ENCODE data around the gene LDLRAP1. TPM values are rescaled to one million over a fixed set of nuclear protein-coding genes. Genes with fewer than 3 reads are reported as not detected.

LDLRAP1 gene
- total RNA-seq, 1 donor from 2014 or later = 20.7 TPM

GRCh38 chr1:25549273-25550154 lies 6.1 kb downstream of the LDLRAP1 start:
- no peak for TF ChIP-seq CTCF (conservative IDR thresholded peaks at IDR 0.05)
- H3K36me3 Mint-ChIP-seq = no peaks in the 10 kb centered on the region
- H3K4me1 Mint-ChIP-seq (ENCODE audit: unreplicated experiment) = peaks cover 32% of the 10 kb centered on the region
- no peaks in the 10 kb centered on the region for H3K9me3 Mint-ChIP-seq
- no peak for DNase-seq (ENCODE audit: extremely low spot score, unreplicated experiment)
- peak overlapping the region; percentile 54 for H3K4me3 Mint-ChIP-seq
- no peaks in the 10 kb centered on the region for H3K27me3 Mint-ChIP-seq
- H3K27ac Mint-ChIP-seq = peak overlapping the region; percentile 76

DNA sequence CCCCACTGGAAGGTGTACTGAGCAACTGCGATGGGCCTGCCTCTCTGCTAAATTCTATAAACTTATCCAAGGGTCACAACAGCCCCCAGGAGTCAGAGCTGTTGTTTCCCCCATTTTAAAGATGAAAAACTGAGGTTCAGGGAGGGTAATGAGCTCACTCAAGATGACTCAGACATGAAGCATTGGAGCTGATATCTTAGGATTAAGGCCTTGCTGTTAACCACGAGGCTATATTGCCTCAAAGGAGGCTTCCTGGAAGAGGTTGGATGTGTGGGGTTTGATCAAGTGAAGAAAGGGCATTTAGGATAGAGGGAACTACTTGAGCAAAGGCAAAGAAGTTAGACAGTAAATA lies 6.7 kb downstream of the LDLRAP1 start:
- no peak for DNase-seq (ENCODE audit: extremely low spot score, unreplicated experiment)
- no peak overlapping the region for H3K4me3 Mint-ChIP-seq
- H3K4me1 Mint-ChIP-seq (ENCODE audit: unreplicated experiment) = peaks cover 32% of the 10 kb centered on the region
- no peaks in the 10 kb centered on the region for H3K27me3 Mint-ChIP-seq
- H3K36me3 Mint-ChIP-seq = no peaks in the 10 kb centered on the region
- no peaks in the 10 kb centered on the region for H3K9me3 Mint-ChIP-seq
- peak overlapping the region; percentile 76 for H3K27ac Mint-ChIP-seq
- no peak for TF ChIP-seq CTCF (conservative IDR thresholded peaks at IDR 0.05)

- no peaks in the 10 kb centered on the region for H3K27me3 Mint-ChIP-seq
- peaks cover 32% of the 10 kb centered on the region for H3K4me1 Mint-ChIP-seq (ENCODE audit: unreplicated experiment)
- no peak for DNase-seq (ENCODE audit: extremely low spot score, unreplicated experiment)
- no peaks in the 10 kb centered on the region for H3K36me3 Mint-ChIP-seq
- peak overlapping the region; percentile 5 for H3K27ac Mint-ChIP-seq
- no peak overlapping the region for H3K4me3 Mint-ChIP-seq
- H3K9me3 Mint-ChIP-seq = no peaks in the 10 kb centered on the region
- no peak for TF ChIP-seq CTCF (conservative IDR thresholded peaks at IDR 0.05)
Measured at GRCh38 chr1:25550683-25551310, 7.4 kb downstream of the LDLRAP1 start.

- H3K9me3 Mint-ChIP-seq = no peaks in the 10 kb centered on the region
Measured at GRCh38 chr1:25553749-25554429, 10.5 kb downstream of the LDLRAP1 start.

GRCh38 chr1:25554430-25554780 lies 11.0 kb downstream of the LDLRAP1 start:
- no peaks in the 10 kb centered on the region for H3K36me3 Mint-ChIP-seq
- no peak overlapping the region for H3K27ac Mint-ChIP-seq
- H3K4me1 Mint-ChIP-seq (ENCODE audit: unreplicated experiment) = peaks cover 27% of the 10 kb centered on the region
- H3K27me3 Mint-ChIP-seq = no peaks in the 10 kb centered on the region
- DNase-seq (ENCODE audit: extremely low spot score, unreplicated experiment) = no peak
- no peak for TF ChIP-seq CTCF (conservative IDR thresholded peaks at IDR 0.05)
- H3K9me3 Mint-ChIP-seq = no peaks in the 10 kb centered on the region
- H3K4me3 Mint-ChIP-seq = no peak overlapping the region

More at GRCh38 chr1:25553749-25554429, 10.5 kb downstream of the LDLRAP1 start:
- no peaks in the 10 kb centered on the region for H3K27me3 Mint-ChIP-seq
- no peak for TF ChIP-seq CTCF (conservative IDR thresholded peaks at IDR 0.05)
- DNase-seq (ENCODE audit: extremely low spot score, unreplicated experiment) = no peak
- H3K27ac Mint-ChIP-seq = no peak overlapping the region
- H3K36me3 Mint-ChIP-seq = no peaks in the 10 kb centered on the region
- no peak overlapping the region for H3K4me3 Mint-ChIP-seq
- H3K4me1 Mint-ChIP-seq (ENCODE audit: unreplicated experiment) = peaks cover 32% of the 10 kb centered on the region

Measured in type B pancreatic cell (in vitro differentiated cells).